KMS-11 (cell line): ENCODE results near the gene MEGF11.
A peak's percentile ranks its signal among the peaks of the same experiment; 100 is the strongest.

Experiments
- H2AFZ ChIP-seq: fragments of 200-600 bp; sonication (generic); 2 replicates; pipeline ENCODE4 v1.6.1; 2016; ENCODE audit warnings: antibody characterized with exemption, mixed run types, low read depth
- H3K27ac ChIP-seq: fragments of 200-600 bp; sonication (generic); 2 replicates; pipeline ENCODE4 v1.6.1; 2016; ENCODE audit warnings: mild to moderate bottlenecking, mixed run types
- H3K27me3 ChIP-seq: fragments of 200-600 bp; sonication (generic); 2 replicates; pipeline ENCODE4 v1.6.1; 2017; ENCODE audit warnings: mild to moderate bottlenecking, low read depth, mixed run types, moderate library complexity; ENCODE audit not compliant: insufficient read depth
- H3K36me3 ChIP-seq: fragments of 200-600 bp; sonication (generic); 2 replicates; pipeline ENCODE4 v1.6.1; 2017; ENCODE audit warnings: mild to moderate bottlenecking, mixed run types; ENCODE audit not compliant: insufficient read depth
- H3K4me1 ChIP-seq: fragments of 200-600 bp; sonication (generic); 2 replicates; pipeline ENCODE4 v1.6.1; 2016; ENCODE audit warnings: mild to moderate bottlenecking, low read depth, mixed run types; ENCODE audit not compliant: poor library complexity, severe bottlenecking
- H3K4me2 ChIP-seq: fragments of 200-600 bp; sonication (generic); 2 replicates; pipeline ENCODE4 v1.7.0; 2016; ENCODE audit warnings: mild to moderate bottlenecking, mixed run types
- H3K4me3 ChIP-seq: fragments of 200-600 bp; sonication (generic); IDR thresholded peaks from 2 replicates; pipeline ENCODE4 v1.6.1; 2017; ENCODE audit warnings: low read depth, low read length, mixed read lengths; ENCODE audit not compliant: insufficient read depth
- H3K79me2 ChIP-seq: fragments of 200-600 bp; sonication (generic); 2 replicates; pipeline ENCODE4 v1.6.1; 2016; ENCODE audit warnings: low read depth, mixed run types; ENCODE audit not compliant: insufficient read depth
- H3K9ac ChIP-seq: fragments of 200-600 bp; sonication (generic); 2 replicates; pipeline ENCODE4 v1.6.1; 2016; ENCODE audit warnings: mild to moderate bottlenecking, mixed run types
- H4K20me1 ChIP-seq: fragments of 200-600 bp; sonication (generic); 2 replicates; pipeline ENCODE4 v1.6.1; 2016; ENCODE audit warnings: mild to moderate bottlenecking, mixed run types; ENCODE audit not compliant: insufficient read depth
- TF ChIP-seq, protein P1 (sequence below): fragments of 200-600 bp; sonication (generic); conservative IDR thresholded peaks from 2 replicates; pipeline ENCODE4 v1.6.1; 2017; ENCODE audit warnings: low read depth, mild to moderate bottlenecking, antibody characterized with exemption, low read length, moderate library complexity, mixed read lengths

Gene MEGF11

DNA sequence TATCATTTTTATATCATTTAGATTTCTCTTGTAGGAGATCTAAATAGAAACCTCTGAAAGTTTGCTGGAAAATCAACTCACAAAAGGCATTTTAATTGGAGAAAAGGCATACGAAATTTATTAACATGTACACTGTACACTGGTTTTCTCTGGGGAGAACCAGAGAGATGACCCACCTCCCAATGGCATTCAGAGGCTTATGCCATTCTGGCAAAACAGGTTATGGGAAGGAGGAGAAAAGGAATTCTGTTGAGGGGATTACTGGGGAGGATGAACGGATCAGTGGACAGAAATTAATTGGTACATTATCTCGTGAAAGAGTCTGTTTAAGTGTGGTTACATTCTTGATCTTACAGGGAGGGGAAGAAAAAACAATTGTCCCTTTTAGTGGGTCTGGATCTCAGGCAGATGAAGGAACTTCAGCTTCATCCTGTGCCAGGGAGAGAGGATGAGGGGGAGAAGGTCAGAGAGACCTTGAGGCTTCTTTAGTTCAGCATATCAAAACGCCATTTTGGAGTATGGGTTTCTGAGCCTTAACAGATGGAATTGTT lies 367.8 kb downstream of the MEGF11 start:
- Histone ChIP-seq H3K36me3 (no peaks in the 10 kb centered on the region; the same call in 1 of the 2 replicates), H3K27me3 (no peaks in the 10 kb centered on the region), H3K79me2 (no peaks in the 10 kb centered on the region; the same call in 1 of the 2 replicates), H4K20me1 (no peaks in the 10 kb centered on the region), H2AFZ (no peak overlapping the region), H3K9ac (no peak overlapping the region), H3K27ac (no peak overlapping the region), H3K4me2 (no peak overlapping the region), H3K4me1 (peaks cover 68% of the 10 kb centered on the region), H3K4me3 (no peak overlapping the region)
- TF ChIP-seq, protein P1, sequence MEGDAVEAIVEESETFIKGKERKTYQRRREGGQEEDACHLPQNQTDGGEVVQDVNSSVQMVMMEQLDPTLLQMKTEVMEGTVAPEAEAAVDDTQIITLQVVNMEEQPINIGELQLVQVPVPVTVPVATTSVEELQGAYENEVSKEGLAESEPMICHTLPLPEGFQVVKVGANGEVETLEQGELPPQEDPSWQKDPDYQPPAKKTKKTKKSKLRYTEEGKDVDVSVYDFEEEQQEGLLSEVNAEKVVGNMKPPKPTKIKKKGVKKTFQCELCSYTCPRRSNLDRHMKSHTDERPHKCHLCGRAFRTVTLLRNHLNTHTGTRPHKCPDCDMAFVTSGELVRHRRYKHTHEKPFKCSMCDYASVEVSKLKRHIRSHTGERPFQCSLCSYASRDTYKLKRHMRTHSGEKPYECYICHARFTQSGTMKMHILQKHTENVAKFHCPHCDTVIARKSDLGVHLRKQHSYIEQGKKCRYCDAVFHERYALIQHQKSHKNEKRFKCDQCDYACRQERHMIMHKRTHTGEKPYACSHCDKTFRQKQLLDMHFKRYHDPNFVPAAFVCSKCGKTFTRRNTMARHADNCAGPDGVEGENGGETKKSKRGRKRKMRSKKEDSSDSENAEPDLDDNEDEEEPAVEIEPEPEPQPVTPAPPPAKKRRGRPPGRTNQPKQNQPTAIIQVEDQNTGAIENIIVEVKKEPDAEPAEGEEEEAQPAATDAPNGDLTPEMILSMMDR = no peak

DNA sequence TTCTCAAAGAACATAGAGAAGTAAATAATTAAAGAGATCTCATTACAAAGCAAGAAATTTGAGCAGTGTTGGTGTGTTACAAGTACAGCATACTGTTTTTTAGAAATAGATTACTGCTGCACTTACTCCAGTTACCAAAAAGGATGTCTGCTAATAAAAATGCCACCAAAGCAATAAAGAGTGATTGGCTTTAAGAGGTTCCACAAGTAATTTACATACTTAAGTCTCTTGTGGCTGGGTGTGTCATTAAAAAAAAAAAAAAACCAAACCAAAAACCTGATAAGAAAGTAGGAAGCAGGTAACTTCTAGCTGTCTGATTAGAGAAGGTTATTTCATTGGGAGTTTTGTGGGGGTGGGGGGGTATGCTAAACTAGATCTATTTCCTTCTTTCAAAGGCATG lies 369.0 kb downstream of the MEGF11 start:
- Histone ChIP-seq H3K27me3 (no peaks in the 10 kb centered on the region), H3K36me3 (no peaks in the 10 kb centered on the region; the same call in 1 of the 2 replicates), H3K4me2 (0 out of 2 replicates have a peak overlapping the region, but pooled peaks have one; percentile 1), H3K4me3 (no peak overlapping the region), H3K9ac (no peak overlapping the region), H2AFZ (no peak overlapping the region), H4K20me1 (peaks cover 4% of the 10 kb centered on the region; the same call in 1 of the 2 replicates), H3K79me2 (no peaks in the 10 kb centered on the region; the same call in 1 of the 2 replicates), H3K27ac (no peak overlapping the region), H3K4me1 (peaks cover 73% of the 10 kb centered on the region)
- TF ChIP-seq, protein P1 = no peak

DNA sequence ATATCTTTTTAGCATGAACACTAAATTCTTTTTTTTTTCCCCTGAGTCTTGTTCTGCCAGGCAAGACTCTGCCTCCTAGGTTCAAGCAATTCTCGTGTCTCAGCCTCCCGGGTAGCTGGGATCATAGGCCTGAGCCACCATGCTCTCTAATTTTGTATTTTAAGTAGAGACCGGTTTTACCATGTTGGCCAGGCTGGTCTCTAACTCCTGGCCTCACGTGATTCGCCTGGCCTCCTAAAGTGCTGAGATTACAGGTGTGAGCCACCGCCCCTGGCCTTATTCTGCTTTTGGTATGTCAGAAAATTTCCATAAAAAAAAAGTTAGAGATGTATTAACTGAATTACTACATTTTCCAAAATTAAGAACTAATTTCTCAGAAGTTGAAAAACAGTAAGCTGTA lies 370.0 kb downstream of the MEGF11 start:
- H3K36me3 ChIP-seq = no peaks in the 10 kb centered on the region; the same call in 1 of the 2 replicates
- no peak overlapping the region for H3K4me2 ChIP-seq
- no peak overlapping the region for H2AFZ ChIP-seq
- no peak overlapping the region for H3K9ac ChIP-seq
- H3K4me3 ChIP-seq = no peak overlapping the region
- TF ChIP-seq, protein P1 = no peak
- H3K79me2 ChIP-seq = no peaks in the 10 kb centered on the region; the same call in 1 of the 2 replicates
- H3K27ac ChIP-seq = no peak overlapping the region
- peaks cover 64% of the 10 kb centered on the region for H3K4me1 ChIP-seq
- peaks cover 4% of the 10 kb centered on the region; the same call in 1 of the 2 replicates for H4K20me1 ChIP-seq
- H3K27me3 ChIP-seq = no peaks in the 10 kb centered on the region

DNA sequence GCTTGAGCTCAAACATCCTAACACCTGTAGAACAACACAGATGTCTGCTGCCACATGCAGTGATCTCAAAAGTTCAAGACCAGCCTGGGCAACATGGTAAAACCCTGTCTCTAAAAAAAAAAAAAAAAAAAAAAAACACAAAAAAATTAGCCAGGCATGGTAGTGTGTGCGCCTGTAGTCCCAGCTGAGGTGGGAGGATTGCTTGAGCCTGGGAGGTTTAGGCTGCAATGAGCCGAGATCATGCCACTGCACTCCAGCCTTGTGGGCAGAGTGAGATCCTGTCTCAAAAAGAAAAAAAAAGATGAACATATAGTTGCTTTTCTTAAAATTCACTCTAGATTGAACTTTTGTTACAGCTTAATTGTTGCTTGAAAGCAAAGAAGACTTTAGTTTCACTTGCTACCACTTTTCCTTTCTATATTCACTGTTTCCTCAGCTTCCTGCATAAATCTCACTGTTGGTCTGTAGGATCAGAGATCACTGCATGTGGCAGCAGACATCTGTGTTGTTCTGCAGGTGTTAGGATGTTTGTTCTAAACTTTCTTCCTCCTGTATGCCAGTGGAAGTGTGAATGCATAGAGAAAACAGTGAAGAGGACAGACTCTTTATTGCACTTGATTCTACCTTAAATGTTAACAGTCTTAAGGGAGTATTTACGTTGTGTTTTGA lies 371.6 kb downstream of the MEGF11 start:
- peak overlapping the region; percentile 41 for H3K4me2 ChIP-seq
- peak overlapping the region; percentile 49; the same call in 1 of the 2 replicates for H3K27ac ChIP-seq
- no peak overlapping the region for H3K4me3 ChIP-seq
- no peak overlapping the region for H2AFZ ChIP-seq
- no peaks in the 10 kb centered on the region; the same call in 1 of the 2 replicates for H3K79me2 ChIP-seq
- no peak overlapping the region for H3K9ac ChIP-seq
- TF ChIP-seq, protein P1 = no peak
- H3K4me1 ChIP-seq = peaks cover 48% of the 10 kb centered on the region
- H3K36me3 ChIP-seq = no peaks in the 10 kb centered on the region
- no peaks in the 10 kb centered on the region for H3K27me3 ChIP-seq
- H4K20me1 ChIP-seq = peaks cover 4% of the 10 kb centered on the region; the same call in 1 of the 2 replicates
